Tibial nerve (tissue), 3 donors: ENCODE results near the gene HOXD10.

Source experiments
- POLR2A ChIP-seq, 2 donors: fragments of 450-650 bp; IDR thresholded peaks; one replicate each; pipeline ENCODE4 v1.6.1; 2017; ENCODE audit warnings: antibody characterized with exemption in 2 of 2, mild to moderate bottlenecking in 2 of 2, moderate library complexity in 2 of 2
- TF ChIP-seq, protein P1 (sequence below), 5 experiments: fragments of 200-600 bp in 3 of 5; fragments of 450-650 bp in 2 of 5; sonication (generic) in 3 of 5; IDR thresholded peaks; one replicate each; pipeline ENCODE4 v1.5.1; 2016 to 2019; ENCODE audit warnings: antibody characterized with exemption in 5 of 5, mild to moderate bottlenecking in 3 of 5, moderate library complexity in 2 of 5

DNA sequence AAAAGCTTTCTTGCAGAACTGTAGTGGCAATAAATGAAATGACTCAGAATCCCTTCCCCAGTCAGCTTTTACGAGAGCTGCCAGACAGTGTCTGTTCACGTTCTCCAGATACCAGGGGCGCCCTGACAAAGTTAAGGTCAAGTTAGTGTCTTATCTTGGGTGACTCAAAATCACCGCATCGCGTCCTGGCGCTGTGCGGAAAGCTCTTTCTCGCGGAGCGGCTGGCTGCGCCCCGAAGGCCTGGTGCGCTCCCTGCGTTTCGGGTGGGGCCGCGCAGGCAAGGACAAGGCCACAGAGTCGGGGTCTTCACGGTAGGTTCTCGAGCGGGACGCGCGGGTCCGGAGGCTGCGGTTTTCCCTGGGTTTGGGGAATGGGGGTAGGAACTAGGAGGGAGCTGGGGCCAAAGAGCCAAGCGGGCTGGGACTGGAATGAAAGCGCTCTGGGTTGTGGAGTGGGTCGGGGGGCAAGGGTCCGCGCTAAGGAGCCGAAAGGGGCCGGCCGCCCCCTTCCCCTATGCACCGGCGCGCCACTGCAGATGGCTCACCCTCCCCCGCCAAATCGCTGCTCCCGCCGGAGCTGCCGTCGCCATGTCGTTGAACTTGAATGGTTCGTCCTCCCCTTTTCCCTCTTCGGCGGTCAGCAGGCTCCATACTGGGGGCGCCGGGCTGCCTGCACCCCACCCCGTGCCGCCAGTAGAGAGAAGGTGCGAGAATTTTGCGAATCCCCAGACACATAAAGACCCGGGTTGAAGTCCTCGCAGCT is 12.1 kb upstream of the HOXD10 start:
- TF ChIP-seq, protein P1, sequence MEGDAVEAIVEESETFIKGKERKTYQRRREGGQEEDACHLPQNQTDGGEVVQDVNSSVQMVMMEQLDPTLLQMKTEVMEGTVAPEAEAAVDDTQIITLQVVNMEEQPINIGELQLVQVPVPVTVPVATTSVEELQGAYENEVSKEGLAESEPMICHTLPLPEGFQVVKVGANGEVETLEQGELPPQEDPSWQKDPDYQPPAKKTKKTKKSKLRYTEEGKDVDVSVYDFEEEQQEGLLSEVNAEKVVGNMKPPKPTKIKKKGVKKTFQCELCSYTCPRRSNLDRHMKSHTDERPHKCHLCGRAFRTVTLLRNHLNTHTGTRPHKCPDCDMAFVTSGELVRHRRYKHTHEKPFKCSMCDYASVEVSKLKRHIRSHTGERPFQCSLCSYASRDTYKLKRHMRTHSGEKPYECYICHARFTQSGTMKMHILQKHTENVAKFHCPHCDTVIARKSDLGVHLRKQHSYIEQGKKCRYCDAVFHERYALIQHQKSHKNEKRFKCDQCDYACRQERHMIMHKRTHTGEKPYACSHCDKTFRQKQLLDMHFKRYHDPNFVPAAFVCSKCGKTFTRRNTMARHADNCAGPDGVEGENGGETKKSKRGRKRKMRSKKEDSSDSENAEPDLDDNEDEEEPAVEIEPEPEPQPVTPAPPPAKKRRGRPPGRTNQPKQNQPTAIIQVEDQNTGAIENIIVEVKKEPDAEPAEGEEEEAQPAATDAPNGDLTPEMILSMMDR (IDR thresholded peaks at IDR 0.05) = no peak
- no peak for TF ChIP-seq POLR2A (IDR thresholded peaks at IDR 0.05)
